ENCODE results near the gene HMGB4.

The HMGB4 gene

GRCh38 chr1:33880305-33880704, 16.4 kb downstream of the HMGB4 start:
- no peaks in the 10 kb centered on the region for H3K27me3 ChIP-seq (ENCODE audit: insufficient read depth, low read depth)
- no peaks in the 10 kb centered on the region for H4K20me1 ChIP-seq (ENCODE audit: insufficient read depth)
- no peaks in the 10 kb centered on the region for H3K79me2 ChIP-seq (ENCODE audit: insufficient read depth, low read depth)
- no peak overlapping the region for H3K27ac ChIP-seq
- no peak overlapping the region for H2AFZ ChIP-seq (ENCODE audit: low read depth)
- H3K4me2 ChIP-seq, result no peak overlapping the region
- no peaks in the 10 kb centered on the region for H3K36me3 ChIP-seq (ENCODE audit: insufficient read depth)
- H3K4me3 ChIP-seq (IDR thresholded peaks at IDR 0.05; ENCODE audit: insufficient read depth, low read depth, low read length), result no peak overlapping the region
- TF ChIP-seq, protein P1, sequence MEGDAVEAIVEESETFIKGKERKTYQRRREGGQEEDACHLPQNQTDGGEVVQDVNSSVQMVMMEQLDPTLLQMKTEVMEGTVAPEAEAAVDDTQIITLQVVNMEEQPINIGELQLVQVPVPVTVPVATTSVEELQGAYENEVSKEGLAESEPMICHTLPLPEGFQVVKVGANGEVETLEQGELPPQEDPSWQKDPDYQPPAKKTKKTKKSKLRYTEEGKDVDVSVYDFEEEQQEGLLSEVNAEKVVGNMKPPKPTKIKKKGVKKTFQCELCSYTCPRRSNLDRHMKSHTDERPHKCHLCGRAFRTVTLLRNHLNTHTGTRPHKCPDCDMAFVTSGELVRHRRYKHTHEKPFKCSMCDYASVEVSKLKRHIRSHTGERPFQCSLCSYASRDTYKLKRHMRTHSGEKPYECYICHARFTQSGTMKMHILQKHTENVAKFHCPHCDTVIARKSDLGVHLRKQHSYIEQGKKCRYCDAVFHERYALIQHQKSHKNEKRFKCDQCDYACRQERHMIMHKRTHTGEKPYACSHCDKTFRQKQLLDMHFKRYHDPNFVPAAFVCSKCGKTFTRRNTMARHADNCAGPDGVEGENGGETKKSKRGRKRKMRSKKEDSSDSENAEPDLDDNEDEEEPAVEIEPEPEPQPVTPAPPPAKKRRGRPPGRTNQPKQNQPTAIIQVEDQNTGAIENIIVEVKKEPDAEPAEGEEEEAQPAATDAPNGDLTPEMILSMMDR (conservative IDR thresholded peaks at IDR 0.05; ENCODE audit: low read depth, low read length), result no peak
- no peak overlapping the region for H3K9ac ChIP-seq
- no peaks in the 10 kb centered on the region for H3K4me1 ChIP-seq (ENCODE audit: low read depth, poor library complexity, severe bottlenecking)

DNA sequence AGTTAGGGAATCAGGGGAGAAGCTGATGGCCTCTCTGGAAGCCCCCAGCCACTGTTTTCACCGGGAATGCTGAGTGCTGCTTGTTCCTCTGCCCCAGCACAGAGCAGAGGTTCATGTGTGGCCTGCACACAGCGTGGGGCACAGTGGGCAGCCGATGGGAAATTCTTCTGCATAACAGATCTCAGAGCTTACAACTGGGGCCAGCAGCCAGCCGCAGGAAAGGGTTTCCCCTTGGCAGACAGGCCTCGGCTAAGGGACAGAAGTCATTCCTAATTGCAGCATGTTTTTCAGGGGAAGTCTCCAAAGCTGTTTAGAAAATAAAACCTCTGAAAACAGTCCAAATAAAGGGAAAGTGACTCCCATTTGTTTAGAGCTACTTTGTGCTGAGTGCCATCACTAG, 22.6 kb downstream of the HMGB4 start:
- H3K36me3 ChIP-seq (ENCODE audit: insufficient read depth), result no peaks in the 10 kb centered on the region

DNA sequence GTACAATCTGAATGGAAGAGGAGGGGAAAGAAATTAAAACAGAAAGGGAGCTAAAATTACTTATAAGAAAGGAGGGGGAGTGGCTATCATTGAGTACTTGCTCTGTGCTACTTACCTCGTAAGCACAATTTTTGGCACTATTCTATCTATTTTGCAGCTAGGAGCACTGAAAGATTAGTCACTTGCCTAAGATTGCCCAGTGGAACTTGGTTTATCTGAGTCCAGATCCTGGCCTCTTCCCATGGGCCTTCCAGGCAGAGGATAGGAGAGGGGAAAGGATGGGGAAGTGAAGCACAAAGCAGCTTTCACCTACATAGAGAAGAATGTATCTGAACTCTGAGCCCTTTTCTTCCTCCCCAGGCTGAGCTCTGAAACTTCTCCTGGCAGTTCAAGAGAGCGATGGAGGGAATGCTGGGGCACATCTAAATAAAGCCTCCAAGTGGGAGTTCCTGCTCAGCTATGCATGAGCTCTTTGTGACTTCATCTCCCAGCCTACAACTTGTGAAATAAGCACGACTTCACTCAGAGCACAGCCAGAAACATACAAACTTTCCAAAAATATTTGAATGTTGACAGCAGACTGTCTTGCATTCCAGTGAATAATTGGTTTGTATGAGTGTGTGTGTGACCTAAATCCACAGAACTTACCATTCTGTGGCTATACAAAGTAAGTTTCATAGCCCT, 29.4 kb downstream of the HMGB4 start:
- TF ChIP-seq, protein P1 (conservative IDR thresholded peaks at IDR 0.05; ENCODE audit: low read depth, low read length), result no peak
- no peak overlapping the region for H3K27ac ChIP-seq
- no peak overlapping the region for H3K4me3 ChIP-seq (IDR thresholded peaks at IDR 0.05; ENCODE audit: insufficient read depth, low read depth, low read length)
- H4K20me1 ChIP-seq (ENCODE audit: insufficient read depth), result no peaks in the 10 kb centered on the region
- no peaks in the 10 kb centered on the region for H3K79me2 ChIP-seq (ENCODE audit: insufficient read depth, low read depth)
- no peak overlapping the region for H3K4me2 ChIP-seq
- no peak overlapping the region for H3K9ac ChIP-seq
- no peaks in the 10 kb centered on the region for H3K4me1 ChIP-seq (ENCODE audit: low read depth, poor library complexity, severe bottlenecking)
- H2AFZ ChIP-seq (ENCODE audit: low read depth), result no peak overlapping the region
- no peaks in the 10 kb centered on the region for H3K27me3 ChIP-seq (ENCODE audit: insufficient read depth, low read depth)
- H3K36me3 ChIP-seq (ENCODE audit: insufficient read depth), result no peaks in the 10 kb centered on the region

More for the DNA sequence above, 22.6 kb downstream of the HMGB4 start:
- H3K9ac ChIP-seq, result no peak overlapping the region
- no peak overlapping the region for H3K4me2 ChIP-seq
- H3K27ac ChIP-seq, result no peak overlapping the region
- TF ChIP-seq, protein P1 (conservative IDR thresholded peaks at IDR 0.05; ENCODE audit: low read depth, low read length), result no peak
- H2AFZ ChIP-seq (ENCODE audit: low read depth), result no peak overlapping the region
- no peak overlapping the region for H3K4me3 ChIP-seq (IDR thresholded peaks at IDR 0.05; ENCODE audit: insufficient read depth, low read depth, low read length)
- H3K79me2 ChIP-seq (ENCODE audit: insufficient read depth, low read depth), result no peaks in the 10 kb centered on the region
- no peaks in the 10 kb centered on the region for H3K27me3 ChIP-seq (ENCODE audit: insufficient read depth, low read depth)
- no peaks in the 10 kb centered on the region for H4K20me1 ChIP-seq (ENCODE audit: insufficient read depth)
- H3K4me1 ChIP-seq (ENCODE audit: low read depth, poor library complexity, severe bottlenecking), result no peaks in the 10 kb centered on the region

DNA sequence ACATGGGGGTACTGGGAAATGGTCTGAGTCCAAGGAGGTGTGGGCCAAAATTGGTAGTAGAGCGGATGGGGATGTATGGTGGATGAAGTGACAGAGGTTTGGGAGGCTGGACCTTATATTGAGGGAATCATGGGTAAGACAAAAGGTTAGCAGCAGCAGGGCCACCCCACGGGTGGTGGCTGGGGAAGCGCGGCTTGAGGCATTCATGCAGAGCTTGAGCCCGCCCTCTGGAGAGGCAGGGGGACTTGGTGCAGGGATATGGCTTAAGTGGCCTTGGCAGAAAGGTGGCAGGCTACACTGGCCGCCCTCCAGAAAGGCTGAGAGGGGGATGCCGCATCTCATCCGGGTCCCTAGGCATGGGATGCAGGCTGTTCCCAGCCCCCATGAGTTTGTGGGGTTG, 31.5 kb downstream of the HMGB4 start:
- H3K9ac ChIP-seq, result no peak overlapping the region
- no peak overlapping the region for H3K4me2 ChIP-seq
- H3K27ac ChIP-seq, result no peak overlapping the region
- no peaks in the 10 kb centered on the region for H3K36me3 ChIP-seq (ENCODE audit: insufficient read depth)
- no peak overlapping the region for H3K4me3 ChIP-seq (IDR thresholded peaks at IDR 0.05; ENCODE audit: insufficient read depth, low read depth, low read length)
- H3K4me1 ChIP-seq (ENCODE audit: low read depth, poor library complexity, severe bottlenecking), result no peaks in the 10 kb centered on the region
- no peaks in the 10 kb centered on the region for H3K79me2 ChIP-seq (ENCODE audit: insufficient read depth, low read depth)
- no peak overlapping the region for H2AFZ ChIP-seq (ENCODE audit: low read depth)
- no peaks in the 10 kb centered on the region for H3K27me3 ChIP-seq (ENCODE audit: insufficient read depth, low read depth)
- TF ChIP-seq, protein P1 (conservative IDR thresholded peaks at IDR 0.05; ENCODE audit: low read depth, low read length), result no peak
- H4K20me1 ChIP-seq (ENCODE audit: insufficient read depth), result no peaks in the 10 kb centered on the region
